Fibroblast of gingiva (primary cell): ENCODE measurements around the gene RBFOX2.

Experiments used
- DNase-seq: peaks from one replicate; pipeline ENCODE4 v3.0.0-alpha.2; 2011; ENCODE audit warnings: low read depth

The RBFOX2 gene

DNA sequence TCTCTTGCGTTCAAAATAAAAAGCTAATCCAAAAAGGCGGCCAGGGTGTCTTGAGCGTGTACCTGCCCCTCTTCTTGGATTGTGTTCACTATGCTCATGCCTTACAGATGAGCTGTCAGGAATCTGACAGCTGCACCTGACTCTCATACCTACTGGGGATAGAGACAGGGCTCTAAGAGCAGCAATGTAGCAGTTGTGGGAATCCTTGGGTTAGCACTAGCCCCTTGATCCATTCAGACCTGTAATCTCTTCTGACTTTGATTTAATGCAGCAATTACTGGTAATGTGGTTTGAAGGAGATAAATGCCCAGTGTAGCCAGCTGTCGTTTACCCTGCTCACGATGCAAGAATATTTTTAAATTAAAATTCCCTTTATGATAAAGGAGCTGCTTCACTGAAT lies 165.2 kb downstream of the RBFOX2 start:
- no peak for DNase-seq

DNA sequence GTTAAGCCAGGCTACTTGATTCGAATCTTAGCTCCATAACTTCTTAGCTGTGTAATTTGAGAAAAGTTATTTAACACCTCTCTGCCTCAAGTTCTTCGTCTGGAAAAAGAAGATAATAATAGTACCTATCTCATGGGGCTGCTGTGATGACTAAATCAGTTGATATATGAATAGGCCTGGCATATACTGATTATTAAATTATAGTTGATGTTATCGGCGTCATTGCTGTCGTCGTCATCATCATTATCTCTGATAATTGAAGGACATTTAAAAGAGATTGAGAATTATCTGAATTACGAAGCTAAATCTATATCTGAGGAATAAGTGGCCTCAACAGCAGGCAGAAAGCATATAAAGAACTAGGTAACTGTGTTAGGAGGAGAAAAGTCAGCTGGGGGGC lies 165.9 kb downstream of the RBFOX2 start:
- no peak for DNase-seq

DNA sequence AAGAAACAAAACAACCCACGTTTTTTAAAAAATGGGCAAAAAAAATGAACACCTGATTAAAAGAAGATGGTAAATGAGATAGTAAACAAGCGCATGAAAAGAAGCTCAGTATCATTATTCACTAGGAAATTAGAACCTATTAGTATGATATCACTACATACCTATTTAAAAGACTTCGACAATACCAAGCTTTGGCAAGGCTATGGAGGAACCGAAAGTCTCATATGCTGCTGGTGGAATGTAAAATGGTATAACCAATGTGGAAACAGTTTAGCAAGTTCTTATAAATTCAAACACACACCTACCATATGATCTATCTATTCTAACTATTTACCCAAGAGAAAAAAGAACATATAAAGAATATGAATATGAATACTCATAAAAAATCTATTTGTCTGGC lies 167.2 kb downstream of the RBFOX2 start:
- DNase-seq: no peak

DNA sequence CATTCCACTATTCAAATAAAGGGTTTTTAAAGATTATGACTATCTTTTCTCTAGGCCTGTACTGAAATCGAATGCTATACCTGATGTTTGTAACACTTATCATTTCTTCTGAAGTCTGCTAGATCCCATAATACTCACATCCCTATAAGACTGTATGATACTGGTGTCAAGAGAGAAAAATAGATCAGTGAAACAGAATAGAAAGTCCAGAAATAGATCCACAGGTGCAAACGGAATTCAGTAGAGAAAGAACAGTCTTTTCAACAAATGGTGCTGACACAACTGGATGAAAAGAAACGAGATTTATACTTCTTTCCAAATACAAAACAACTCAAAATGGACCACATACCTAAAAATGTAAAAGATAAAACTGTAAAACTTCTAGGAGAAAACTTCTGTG lies 167.8 kb downstream of the RBFOX2 start:
- no peak for DNase-seq

DNA sequence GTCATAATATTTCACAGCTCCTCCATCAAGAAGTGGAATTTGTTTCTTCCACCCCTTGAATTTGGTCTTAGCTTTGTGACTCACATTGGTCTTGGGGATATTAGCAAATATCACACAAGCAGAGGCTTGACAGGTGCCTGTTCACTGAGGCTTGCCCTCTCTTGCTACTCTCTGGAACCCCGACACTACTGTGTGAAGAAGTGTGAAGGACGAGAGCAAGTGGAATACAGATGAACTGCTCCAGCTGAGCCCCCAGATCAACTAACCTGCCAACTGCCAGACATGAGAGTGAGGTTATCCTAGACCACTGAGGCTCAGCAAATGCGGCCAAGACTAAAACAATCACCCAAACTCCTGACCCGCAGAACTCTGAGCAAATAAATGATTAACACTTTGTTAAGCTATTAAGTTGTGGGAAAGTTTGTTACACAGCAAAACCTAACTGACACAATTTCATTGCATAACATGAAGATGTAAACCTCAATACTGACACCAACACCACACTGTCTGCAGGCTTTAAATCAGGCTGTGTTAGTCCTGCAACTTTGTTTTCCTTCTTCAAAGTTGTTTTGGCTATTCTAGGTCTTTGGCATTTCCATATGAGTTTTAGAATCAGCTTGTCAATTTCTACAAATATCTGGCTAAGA lies 168.4 kb downstream of the RBFOX2 start:
- DNase-seq: no peak

GRCh38 chr22:35854334-35854733 lies 174.3 kb downstream of the RBFOX2 start:
- no peak for DNase-seq

GRCh38 chr22:35852076-35852475 lies 176.5 kb downstream of the RBFOX2 start:
- DNase-seq: no peak

DNA sequence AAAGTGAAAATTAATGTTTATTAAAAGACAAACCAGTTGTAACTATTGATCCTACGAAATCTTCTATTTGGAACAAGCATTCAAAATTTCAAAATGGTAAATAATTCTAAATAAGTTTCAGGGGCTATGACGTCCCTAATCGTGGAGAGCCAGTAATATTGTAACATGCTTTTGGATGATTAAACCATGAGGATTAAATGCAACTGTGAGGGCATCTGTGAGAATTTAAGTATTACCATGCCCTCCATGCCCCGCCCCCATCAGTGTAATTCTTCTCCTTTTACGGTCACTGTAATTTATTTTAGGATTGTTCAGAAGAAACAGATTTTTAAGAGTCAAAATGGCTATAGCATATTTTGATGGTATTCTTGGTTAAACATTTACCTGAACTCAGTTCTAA lies 177.8 kb downstream of the RBFOX2 start:
- DNase-seq: no peak

GRCh38 chr22:35846804-35847203 lies 181.8 kb downstream of the RBFOX2 start:
- DNase-seq: no peak

GRCh38 chr22:35844886-35845285 lies 183.7 kb downstream of the RBFOX2 start:
- DNase-seq: no peak

DNA sequence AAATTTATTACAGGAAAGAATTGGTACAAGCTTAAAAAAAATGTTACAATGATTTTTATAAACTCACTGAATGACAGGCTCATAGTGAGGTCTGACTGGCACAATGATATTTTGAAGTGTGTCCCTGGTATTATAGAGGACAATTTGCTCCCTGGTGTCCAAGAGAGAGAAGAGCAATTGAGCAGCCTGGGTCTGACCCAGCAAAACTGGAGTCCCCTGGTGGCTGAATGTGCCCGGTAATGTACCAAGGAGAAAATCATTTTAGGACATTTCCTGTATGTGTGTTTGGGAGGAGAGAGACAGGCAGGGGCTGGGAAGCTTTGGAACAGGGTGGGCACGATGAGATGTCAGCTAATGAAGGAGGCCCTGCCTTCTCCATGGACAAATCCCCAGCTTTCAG lies 185.7 kb downstream of the RBFOX2 start:
- peak; percentile 44 for DNase-seq

- no peak for DNase-seq
These were observed 186.1 kb downstream of the RBFOX2 start for GRCh38 chr22:35842519-35842913.

- no peak for DNase-seq
These were observed 186.6 kb downstream of the RBFOX2 start for GRCh38 chr22:35841907-35842518.

- peak; percentile 99 for DNase-seq
These were observed 188.3 kb downstream of the RBFOX2 start for GRCh38 chr22:35840302-35840739.

DNA sequence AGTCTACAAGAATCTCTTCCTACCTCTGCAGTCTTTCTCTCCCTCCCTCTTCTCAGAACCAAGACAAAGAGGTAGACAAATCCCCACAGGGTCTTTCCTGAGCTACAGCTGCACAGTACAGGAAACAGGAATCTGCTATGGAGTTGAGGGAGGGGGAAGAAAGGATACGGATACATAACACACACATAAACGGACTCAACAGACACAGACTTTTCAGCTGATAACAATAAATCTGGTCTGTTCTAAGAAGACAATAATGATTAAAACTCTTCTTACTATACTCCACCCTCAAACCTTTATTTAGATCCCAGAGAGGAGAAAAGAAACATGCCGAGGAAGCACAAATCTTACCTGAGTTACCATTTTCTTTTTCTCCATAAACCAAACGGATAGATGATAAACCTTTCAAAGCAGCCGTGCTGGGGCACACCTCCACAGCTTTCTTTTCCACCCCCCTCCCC lies 188.8 kb downstream of the RBFOX2 start:
- peak; percentile 1 for DNase-seq

GRCh38 chr22:35838855-35839576 lies 189.6 kb downstream of the RBFOX2 start:
- DNase-seq: peak; percentile 79

DNA sequence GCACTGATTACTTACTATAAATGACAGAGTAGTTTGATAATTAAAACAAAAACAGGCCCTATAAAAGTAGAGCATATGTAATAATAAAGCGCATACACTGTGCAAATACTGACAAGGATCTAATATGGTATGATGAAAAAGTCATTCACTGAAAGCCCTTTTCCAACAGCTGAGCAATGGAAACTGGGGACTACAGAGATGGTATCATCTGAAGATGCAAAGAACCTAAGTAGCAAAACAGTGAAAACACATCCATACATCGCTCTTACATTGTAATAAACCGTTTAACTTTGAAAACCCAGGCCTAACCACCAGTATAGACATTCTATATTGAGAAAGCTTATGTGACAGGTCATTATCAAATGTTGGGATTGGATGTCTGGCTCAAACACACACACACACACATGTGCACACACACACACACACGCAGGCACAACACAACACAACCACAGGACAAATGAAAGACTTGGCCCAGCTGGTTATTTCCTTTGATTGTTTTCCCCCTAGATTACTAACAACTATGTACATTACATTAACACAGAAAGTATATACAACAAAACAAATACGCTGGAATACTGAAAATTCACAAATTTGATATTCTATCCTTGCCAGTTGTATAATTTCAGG lies 191.4 kb downstream of the RBFOX2 start:
- no peak for DNase-seq

- DNase-seq: peak; percentile 91
These were observed 192.5 kb downstream of the RBFOX2 start for GRCh38 chr22:35835998-35836691.

- DNase-seq: peak; percentile 82
These were observed 193.2 kb downstream of the RBFOX2 start for GRCh38 chr22:35835267-35835997.

DNA sequence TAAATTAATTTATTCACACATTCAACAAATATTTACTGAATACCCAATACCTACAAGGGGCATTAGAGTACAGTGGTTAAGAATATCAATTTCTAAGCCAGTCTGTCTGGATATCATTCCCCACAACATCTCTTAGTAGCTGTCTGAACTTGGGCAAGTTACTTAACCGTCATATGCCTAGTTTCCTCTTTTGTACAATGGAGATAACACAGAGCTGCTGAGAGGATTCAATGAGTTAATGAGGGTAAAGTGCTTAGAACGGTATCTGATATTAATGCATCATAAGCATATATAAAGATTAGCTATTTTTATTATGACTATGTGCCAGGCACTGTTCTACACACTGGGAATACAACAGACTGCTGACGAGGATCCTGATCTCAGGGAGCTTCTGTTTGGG lies 194.6 kb downstream of the RBFOX2 start:
- DNase-seq: no peak

- DNase-seq: no peak
These were observed 198.3 kb downstream of the RBFOX2 start for GRCh38 chr22:35830305-35830704.
